ENCODE measurements around the gene MPPED2.
"Not testable (repeated sequence)": the region's sequence is repeated elsewhere in the genome, so short reads cannot be mapped to it uniquely, and the experiment has no call there.

Gene MPPED2

DNA sequence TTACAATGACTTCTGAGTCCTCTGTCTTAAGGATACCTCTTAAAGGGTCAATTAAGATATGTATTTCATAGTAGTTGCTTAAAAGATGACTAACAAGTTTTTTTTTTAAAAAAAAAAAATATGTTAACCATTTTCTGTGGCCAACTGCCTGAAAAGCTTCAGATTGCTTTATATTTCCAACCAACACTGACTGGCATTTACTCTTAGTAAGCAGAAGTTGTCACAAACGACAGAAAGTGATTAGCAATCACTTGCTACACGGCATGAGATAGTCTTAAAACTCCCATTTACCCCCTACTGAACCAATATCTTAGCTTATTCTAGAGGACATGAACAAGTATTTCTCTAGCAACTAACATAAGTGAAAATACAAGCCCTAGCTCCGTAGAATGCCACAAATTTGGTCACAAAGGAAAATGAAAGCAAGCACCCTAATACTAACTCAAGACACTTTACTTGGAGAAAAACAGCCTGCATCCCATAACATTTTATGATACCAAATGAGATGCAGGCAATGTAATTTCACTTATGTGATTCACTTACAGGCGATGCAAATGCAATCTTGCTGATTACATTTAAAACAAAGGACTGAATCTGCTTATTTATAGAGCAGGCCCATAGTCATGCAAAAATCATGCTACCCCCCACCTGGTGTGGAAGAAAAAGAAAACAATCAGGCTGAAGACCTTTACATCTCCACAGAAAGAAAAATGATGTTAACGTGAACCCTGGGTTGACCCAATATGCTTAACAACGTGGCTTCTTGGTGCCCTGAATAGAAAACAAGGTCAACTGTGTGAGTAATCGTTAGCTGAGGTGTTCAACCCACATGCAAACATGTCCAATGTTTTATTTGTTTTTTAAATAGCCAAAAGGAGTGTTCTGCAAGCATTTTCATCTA, 25.7 kb downstream of the MPPED2 start:
- H3K27ac Mint-ChIP-seq = no peak overlapping the region
- no peaks in the 10 kb centered on the region for H3K27me3 Mint-ChIP-seq (ENCODE audit: low read depth, poor library complexity)
- DNase-seq = no peak
- H3K4me1 Mint-ChIP-seq = peaks cover 33% of the 10 kb centered on the region
- H3K4me3 Mint-ChIP-seq = no peak overlapping the region
- peaks cover 22% of the 10 kb centered on the region for H3K36me3 Mint-ChIP-seq (ENCODE audit: low read depth)
- peaks cover 20% of the 10 kb centered on the region for H3K9me3 Mint-ChIP-seq
- TF ChIP-seq, protein P1, sequence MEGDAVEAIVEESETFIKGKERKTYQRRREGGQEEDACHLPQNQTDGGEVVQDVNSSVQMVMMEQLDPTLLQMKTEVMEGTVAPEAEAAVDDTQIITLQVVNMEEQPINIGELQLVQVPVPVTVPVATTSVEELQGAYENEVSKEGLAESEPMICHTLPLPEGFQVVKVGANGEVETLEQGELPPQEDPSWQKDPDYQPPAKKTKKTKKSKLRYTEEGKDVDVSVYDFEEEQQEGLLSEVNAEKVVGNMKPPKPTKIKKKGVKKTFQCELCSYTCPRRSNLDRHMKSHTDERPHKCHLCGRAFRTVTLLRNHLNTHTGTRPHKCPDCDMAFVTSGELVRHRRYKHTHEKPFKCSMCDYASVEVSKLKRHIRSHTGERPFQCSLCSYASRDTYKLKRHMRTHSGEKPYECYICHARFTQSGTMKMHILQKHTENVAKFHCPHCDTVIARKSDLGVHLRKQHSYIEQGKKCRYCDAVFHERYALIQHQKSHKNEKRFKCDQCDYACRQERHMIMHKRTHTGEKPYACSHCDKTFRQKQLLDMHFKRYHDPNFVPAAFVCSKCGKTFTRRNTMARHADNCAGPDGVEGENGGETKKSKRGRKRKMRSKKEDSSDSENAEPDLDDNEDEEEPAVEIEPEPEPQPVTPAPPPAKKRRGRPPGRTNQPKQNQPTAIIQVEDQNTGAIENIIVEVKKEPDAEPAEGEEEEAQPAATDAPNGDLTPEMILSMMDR (IDR thresholded peaks at IDR 0.05) = no peak

DNA sequence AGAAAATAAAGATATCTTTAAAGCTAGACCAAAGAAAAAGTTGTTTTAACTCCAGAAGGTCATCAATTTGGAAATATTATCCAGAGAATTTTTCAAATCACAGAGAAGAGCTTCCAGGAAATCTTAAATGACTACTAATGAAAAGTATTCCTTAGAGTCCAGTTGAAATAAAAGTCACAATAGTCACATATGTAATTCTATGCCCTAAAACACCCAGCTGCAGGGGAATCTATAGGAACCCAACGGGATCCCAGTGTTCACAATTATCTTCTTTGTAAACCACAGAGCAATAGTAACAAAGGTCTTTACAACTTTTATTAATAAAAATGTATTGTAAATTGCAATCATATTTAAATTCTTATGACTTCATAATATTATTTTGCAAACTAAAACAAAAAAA, 27.1 kb downstream of the MPPED2 start:
- H3K4me3 Mint-ChIP-seq = no peak overlapping the region
- H3K27ac Mint-ChIP-seq = no peak overlapping the region
- peaks cover 19% of the 10 kb centered on the region for H3K9me3 Mint-ChIP-seq
- TF ChIP-seq, protein P1 (IDR thresholded peaks at IDR 0.05) = no peak
- peaks cover 21% of the 10 kb centered on the region for H3K36me3 Mint-ChIP-seq (ENCODE audit: low read depth)
- peaks cover 5% of the 10 kb centered on the region for H3K27me3 Mint-ChIP-seq (ENCODE audit: low read depth, poor library complexity)
- no peak for DNase-seq
- peaks cover 30% of the 10 kb centered on the region for H3K4me1 Mint-ChIP-seq

DNA sequence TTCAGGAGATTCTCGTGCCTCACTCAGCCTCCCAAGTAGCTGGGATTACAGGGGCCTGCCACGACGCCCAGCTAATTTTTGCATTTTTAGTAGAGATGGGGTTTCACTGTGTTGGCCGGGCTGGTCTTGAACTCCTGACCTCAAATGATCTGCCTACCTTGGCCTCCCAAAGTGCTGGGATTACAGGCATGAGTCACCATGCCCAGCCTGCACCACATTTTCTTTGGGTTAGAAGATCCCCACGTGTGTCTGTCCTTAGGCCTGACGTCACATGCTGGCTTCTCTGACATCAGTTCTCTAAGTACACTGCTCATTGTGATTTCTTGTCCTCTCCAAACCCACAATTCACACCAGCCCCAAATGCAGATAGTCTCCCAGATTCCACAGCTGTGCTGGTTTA, 31.6 kb downstream of the MPPED2 start:
- not testable (repeated sequence) for H3K27me3 Mint-ChIP-seq (ENCODE audit: low read depth, poor library complexity); H3K9me3 Mint-ChIP-seq; DNase-seq; H3K4me3 Mint-ChIP-seq
- H3K27ac Mint-ChIP-seq = peak overlapping the region; percentile 20
- H3K4me1 Mint-ChIP-seq = peaks cover 53% of the 10 kb centered on the region
- H3K36me3 Mint-ChIP-seq (ENCODE audit: low read depth) = peaks cover 10% of the 10 kb centered on the region

DNA sequence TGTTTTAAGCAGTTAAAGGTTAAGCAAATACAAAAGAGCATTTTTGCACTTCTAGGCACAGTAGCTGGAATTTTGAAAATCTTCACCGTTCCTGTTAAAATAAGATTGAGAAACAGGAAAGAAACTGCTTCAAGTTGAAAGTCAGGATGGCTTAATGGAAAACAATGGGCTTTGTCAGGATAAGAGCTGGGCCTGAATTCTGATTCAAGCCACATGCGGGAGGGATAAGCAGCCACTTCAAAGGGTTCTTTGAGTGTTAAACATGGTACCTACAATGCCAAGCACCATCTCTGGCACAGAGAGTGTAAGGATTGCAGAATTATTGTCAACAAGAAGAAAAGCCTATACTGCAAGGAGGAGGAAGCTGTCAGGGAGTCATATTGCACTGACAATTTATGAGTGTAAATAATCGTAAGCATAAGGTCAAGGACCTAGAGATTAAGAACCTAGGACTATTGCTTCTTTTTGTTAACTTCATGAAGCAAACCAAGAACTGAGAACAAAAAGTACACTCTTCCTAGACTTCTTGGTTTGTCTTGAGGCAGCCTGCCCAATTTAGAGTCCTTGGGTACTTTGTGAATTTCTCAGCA, 32.5 kb downstream of the MPPED2 start:
- H3K36me3 Mint-ChIP-seq (ENCODE audit: low read depth) = peaks cover 10% of the 10 kb centered on the region
- H3K9me3 Mint-ChIP-seq = peaks cover 9% of the 10 kb centered on the region
- DNase-seq = no peak
- peak overlapping the region; percentile 54 for H3K27ac Mint-ChIP-seq
- peaks cover 52% of the 10 kb centered on the region for H3K4me1 Mint-ChIP-seq
- TF ChIP-seq, protein P1 (IDR thresholded peaks at IDR 0.05) = no peak
- no peak overlapping the region for H3K4me3 Mint-ChIP-seq
- peaks cover 5% of the 10 kb centered on the region for H3K27me3 Mint-ChIP-seq (ENCODE audit: low read depth, poor library complexity)

DNA sequence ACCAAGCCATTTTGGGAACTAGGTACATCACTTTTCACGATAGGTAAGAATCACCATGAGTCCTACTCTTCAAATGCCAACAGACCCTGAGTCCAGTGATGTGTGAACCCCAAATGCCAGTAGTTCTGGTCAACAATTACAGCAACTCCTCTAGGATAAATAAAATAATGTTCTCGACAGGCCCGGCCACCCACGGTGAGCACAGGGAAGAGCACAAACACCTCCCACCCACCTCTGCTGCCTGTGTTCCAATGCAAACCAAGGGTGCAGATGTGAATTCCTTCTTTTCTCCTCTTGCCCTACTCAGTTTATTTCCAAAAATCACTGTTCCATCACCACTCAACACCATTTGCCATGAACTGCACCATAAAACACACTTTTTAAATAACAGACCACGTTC, 33.3 kb downstream of the MPPED2 start:
- Mint-ChIP-seq H3K4me1 (peaks cover 52% of the 10 kb centered on the region), H3K36me3 (ENCODE audit: low read depth) (peaks cover 10% of the 10 kb centered on the region), H3K27ac (peak overlapping the region; percentile 16), H3K4me3 (no peak overlapping the region), H3K9me3 (peaks cover 9% of the 10 kb centered on the region), H3K27me3 (ENCODE audit: low read depth, poor library complexity) (peaks cover 10% of the 10 kb centered on the region)
- TF ChIP-seq, protein P1 (IDR thresholded peaks at IDR 0.05) = no peak
- no peak for DNase-seq

DNA sequence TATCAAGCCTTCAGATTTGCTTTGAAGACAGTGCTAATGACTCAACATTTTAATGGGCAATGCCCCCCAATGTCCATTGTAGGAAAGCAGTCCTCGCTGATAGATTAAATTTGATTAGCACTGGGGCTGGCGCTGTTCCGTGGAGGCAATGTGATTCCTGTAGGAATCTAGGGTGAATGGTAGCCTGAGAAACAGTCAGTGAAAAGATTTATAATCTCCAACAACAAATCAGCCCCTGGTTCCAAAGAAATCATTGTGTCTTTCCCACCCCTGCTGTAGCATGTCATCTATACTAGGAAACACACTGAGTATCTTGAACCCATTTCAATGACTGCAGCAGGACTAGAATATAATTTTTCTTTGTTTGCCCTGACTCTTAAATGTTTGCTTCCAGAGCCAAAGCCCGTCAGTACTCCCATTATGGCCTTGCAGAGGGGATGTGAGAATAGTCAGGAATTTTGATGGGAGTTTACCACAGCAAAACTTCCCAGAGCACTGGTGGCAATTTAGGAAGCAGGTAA, 36.1 kb downstream of the MPPED2 start:
- TF ChIP-seq, protein P1 (IDR thresholded peaks at IDR 0.05) = no peak
- H3K4me1 Mint-ChIP-seq = peaks cover 51% of the 10 kb centered on the region
- H3K27me3 Mint-ChIP-seq (ENCODE audit: low read depth, poor library complexity) = peaks cover 16% of the 10 kb centered on the region
- H3K27ac Mint-ChIP-seq = peak overlapping the region; percentile 29
- no peaks in the 10 kb centered on the region for H3K36me3 Mint-ChIP-seq (ENCODE audit: low read depth)
- H3K9me3 Mint-ChIP-seq = no peaks in the 10 kb centered on the region
- no peak for DNase-seq
- H3K4me3 Mint-ChIP-seq = no peak overlapping the region
